ENCODE results near the gene ST8SIA6.

ST8SIA6 gene

DNA sequence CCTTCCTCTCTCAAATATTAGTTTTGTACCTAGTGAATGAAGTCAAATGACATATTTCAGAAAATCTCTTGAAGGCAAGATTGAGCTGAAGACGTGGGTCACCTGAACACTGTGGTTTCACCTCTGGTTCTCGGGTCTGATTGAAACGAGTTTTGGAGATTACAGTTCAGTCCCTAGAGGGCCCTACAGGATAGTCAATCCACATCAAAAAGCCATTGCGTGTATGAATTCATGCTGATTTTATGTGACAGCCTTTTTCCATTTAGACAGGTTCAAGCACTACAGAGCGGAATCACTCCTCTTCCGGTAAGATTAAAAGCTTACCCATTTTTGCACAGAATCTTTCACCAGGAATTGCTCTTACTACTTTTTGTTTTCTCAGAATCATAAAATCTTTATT lies 164.2 kb downstream of the ST8SIA6 start:
- no peaks in the 10 kb centered on the region for H3K79me2 ChIP-seq (ENCODE audit: control insufficient read depth, insufficient read depth, low read length, poor library complexity)
- H4K8ac ChIP-seq (ENCODE audit: low read depth, low read length), result no peak overlapping the region
- H2AFZ ChIP-seq (ENCODE audit: insufficient read depth, low read length, poor library complexity), result no peak overlapping the region

DNA sequence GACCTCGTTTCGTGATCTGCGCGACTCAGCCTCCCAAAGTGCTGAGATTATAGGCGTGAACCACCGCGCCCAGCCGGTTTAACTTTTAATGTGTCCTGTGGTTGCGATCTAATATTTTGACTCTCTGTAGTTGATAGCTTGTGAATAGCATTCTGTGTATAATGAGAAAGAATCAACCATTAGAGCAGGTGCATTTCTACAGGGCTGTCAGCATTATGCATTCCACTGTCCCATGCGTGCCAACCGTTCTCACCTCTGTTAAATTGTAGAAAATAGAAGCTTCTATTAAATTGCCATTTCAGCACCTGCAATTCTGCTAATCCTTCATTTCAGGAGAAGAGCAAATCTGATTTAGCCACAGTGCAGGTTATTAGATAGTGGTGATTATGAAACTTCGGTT lies 164.6 kb downstream of the ST8SIA6 start:
- DNase-seq, result no peak
- Histone ChIP-seq H3K27me3 (ENCODE audit: insufficient read depth, low read length) (no peaks in the 10 kb centered on the region), H4K91ac (ENCODE audit: low read depth, low read length) (no peak overlapping the region), H3K27ac (ENCODE audit: low read depth, low read length) (no peak overlapping the region), H3K18ac (ENCODE audit: low read length) (no peak overlapping the region), H2BK120ac (ENCODE audit: insufficient read depth, low read length, poor library complexity) (no peak overlapping the region), H2BK5ac (ENCODE audit: low read depth, low read length, poor library complexity) (no peak overlapping the region), H3K79me2 (ENCODE audit: control insufficient read depth, insufficient read depth, low read length, poor library complexity) (no peaks in the 10 kb centered on the region), H3K14ac (ENCODE audit: low read length) (no peak overlapping the region), H2AFZ (ENCODE audit: insufficient read depth, low read length, poor library complexity) (no peak overlapping the region), H4K12ac (ENCODE audit: low read depth, low read length) (no peak overlapping the region), H3K4me1 (ENCODE audit: control insufficient read depth in 1 of 2, insufficient read depth in 2 of 2, low read length in 2 of 2) (no peaks in the 10 kb centered on the region), H3K9me3 (ENCODE audit: insufficient read depth, low read depth, low read length) (no peaks in the 10 kb centered on the region), H3K4ac (ENCODE audit: low read depth, low read length) (no peak overlapping the region), H3K36me3 (ENCODE audit: control insufficient read depth in 1 of 2, insufficient read depth in 2 of 2, low read length in 2 of 2) (no peaks in the 10 kb centered on the region), H3K4me3 (ENCODE audit: low read depth, low read length) (no peak overlapping the region), H2BK12ac (ENCODE audit: low read length) (no peak overlapping the region), H3K4me2 (ENCODE audit: low read length) (no peak overlapping the region), H3K9ac (ENCODE audit: low read length) (no peak overlapping the region), H3K79me1 (ENCODE audit: low read length) (no peaks in the 10 kb centered on the region), H2AK5ac (ENCODE audit: low read length) (no peak overlapping the region), H4K8ac (ENCODE audit: low read depth, low read length) (no peak overlapping the region), H3K23ac (ENCODE audit: low read length) (no peak overlapping the region)
- no CpG with 5 or more reads among the region's 12 CpGs for WGBS (ENCODE audit: extremely low coverage, insufficient coverage, insufficient read length)

More for the DNA sequence above, 164.2 kb downstream of the ST8SIA6 start:
- Histone ChIP-seq H4K91ac (ENCODE audit: low read depth, low read length) (no peak overlapping the region), H3K27me3 (ENCODE audit: insufficient read depth, low read length) (no peaks in the 10 kb centered on the region), H3K4ac (ENCODE audit: low read depth, low read length) (no peak overlapping the region), H3K4me2 (ENCODE audit: low read length) (no peak overlapping the region), H3K4me1 (ENCODE audit: control insufficient read depth in 1 of 2, insufficient read depth in 2 of 2, low read length in 2 of 2) (no peaks in the 10 kb centered on the region), H2AK5ac (ENCODE audit: low read length) (no peak overlapping the region), H3K18ac (ENCODE audit: low read length) (no peak overlapping the region), H3K14ac (ENCODE audit: low read length) (no peak overlapping the region), H3K23ac (ENCODE audit: low read length) (no peak overlapping the region), H3K27ac (ENCODE audit: low read depth, low read length) (no peak overlapping the region), H3K79me1 (ENCODE audit: low read length) (no peaks in the 10 kb centered on the region), H2BK120ac (ENCODE audit: insufficient read depth, low read length, poor library complexity) (no peak overlapping the region), H3K36me3 (ENCODE audit: control insufficient read depth in 1 of 2, insufficient read depth in 2 of 2, low read length in 2 of 2) (no peaks in the 10 kb centered on the region), H3K9ac (ENCODE audit: low read length) (no peak overlapping the region), H3K4me3 (ENCODE audit: low read depth, low read length) (no peak overlapping the region), H2BK5ac (ENCODE audit: low read depth, low read length, poor library complexity) (no peak overlapping the region), H3K9me3 (ENCODE audit: insufficient read depth, low read depth, low read length) (no peaks in the 10 kb centered on the region), H2BK12ac (ENCODE audit: low read length) (no peak overlapping the region), H4K12ac (ENCODE audit: low read depth, low read length) (no peak overlapping the region)
- DNase-seq, result peak in 1 of 2 donors; percentile 31
- no CpG with 5 or more reads among the region's 6 CpGs for WGBS (ENCODE audit: extremely low coverage, insufficient coverage, insufficient read length)

DNA sequence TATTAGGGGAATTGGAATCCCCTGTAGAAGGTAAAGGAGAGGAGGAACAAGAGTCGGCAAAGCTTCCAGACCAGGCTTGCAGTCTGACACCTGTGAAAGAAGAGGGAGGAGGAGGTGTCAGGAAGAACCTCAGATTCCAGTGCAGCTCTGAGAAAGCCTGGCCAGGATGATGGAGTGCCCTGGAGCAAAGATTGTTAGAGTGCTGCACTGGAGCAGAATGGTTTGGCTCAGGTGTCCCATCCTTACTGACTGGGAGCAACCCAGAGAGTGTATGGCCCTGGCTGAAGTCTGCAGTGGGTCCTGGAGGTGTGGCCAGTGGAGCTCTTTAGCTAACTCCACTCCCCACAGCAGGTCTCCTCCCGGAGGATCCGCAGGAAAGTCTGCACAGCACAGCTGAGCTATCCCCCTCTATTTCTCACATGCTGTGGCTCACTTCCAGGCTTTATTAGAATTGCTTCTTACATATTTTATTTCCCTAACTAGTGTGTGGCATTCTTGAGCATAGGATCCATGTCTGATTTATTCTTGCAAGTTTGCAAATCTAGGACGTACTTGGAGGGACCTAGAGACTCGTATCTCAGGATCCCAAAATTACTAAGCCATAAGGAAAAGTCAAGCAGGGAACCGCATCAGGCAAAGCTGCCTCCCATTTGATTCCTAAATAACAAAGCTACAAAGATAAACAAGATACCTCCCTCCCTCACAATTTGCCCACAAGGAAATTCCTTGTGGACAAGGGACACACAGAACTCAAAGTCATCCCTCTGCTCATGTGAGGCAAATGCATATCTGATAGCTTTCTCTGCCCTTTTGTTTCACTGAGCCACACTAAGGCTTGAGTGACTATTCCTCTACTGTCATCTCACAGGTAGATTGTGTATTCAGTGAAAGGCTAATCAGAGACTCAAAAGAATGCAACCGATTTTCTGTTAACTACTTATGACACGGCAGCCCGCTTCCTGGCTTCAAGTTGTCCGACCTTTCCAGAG lies 167.5 kb downstream of the ST8SIA6 start:
- H2AK5ac ChIP-seq (ENCODE audit: low read length), result no peak overlapping the region
- no peak overlapping the region for H3K18ac ChIP-seq (ENCODE audit: low read length)
- no peaks in the 10 kb centered on the region for H3K79me1 ChIP-seq (ENCODE audit: low read length)
- WGBS (ENCODE audit: extremely low coverage, insufficient coverage, insufficient read length), result no CpG with 5 or more reads among the region's 10 CpGs
- no peak overlapping the region for H3K23ac ChIP-seq (ENCODE audit: low read length)
- H3K4me2 ChIP-seq (ENCODE audit: low read length), result no peak overlapping the region
- H3K79me2 ChIP-seq (ENCODE audit: control insufficient read depth, insufficient read depth, low read length, poor library complexity), result no peaks in the 10 kb centered on the region
- no peak overlapping the region for H2BK12ac ChIP-seq (ENCODE audit: low read length)
- no peak overlapping the region for H2BK120ac ChIP-seq (ENCODE audit: insufficient read depth, low read length, poor library complexity)
- H2AFZ ChIP-seq (ENCODE audit: insufficient read depth, low read length, poor library complexity), result no peak overlapping the region
- no peak for DNase-seq
- no peak overlapping the region for H3K9ac ChIP-seq (ENCODE audit: low read length)
- no peak overlapping the region for H4K8ac ChIP-seq (ENCODE audit: low read depth, low read length)
- H2BK5ac ChIP-seq (ENCODE audit: low read depth, low read length, poor library complexity), result no peak overlapping the region
- H4K12ac ChIP-seq (ENCODE audit: low read depth, low read length), result no peak overlapping the region
- H3K27me3 ChIP-seq (ENCODE audit: insufficient read depth, low read length), result no peaks in the 10 kb centered on the region
- H4K91ac ChIP-seq (ENCODE audit: low read depth, low read length), result no peak overlapping the region
- no peak overlapping the region for H3K4ac ChIP-seq (ENCODE audit: low read depth, low read length)
- no peak overlapping the region for H3K27ac ChIP-seq (ENCODE audit: low read depth, low read length)
- H3K36me3 ChIP-seq (ENCODE audit: control insufficient read depth in 1 of 2, insufficient read depth in 2 of 2, low read length in 2 of 2), result no peaks in the 10 kb centered on the region
- no peak overlapping the region for H3K14ac ChIP-seq (ENCODE audit: low read length)
- H3K4me3 ChIP-seq (ENCODE audit: low read depth, low read length), result no peak overlapping the region
- H3K4me1 ChIP-seq (ENCODE audit: control insufficient read depth in 1 of 2, insufficient read depth in 2 of 2, low read length in 2 of 2), result no peaks in the 10 kb centered on the region
- H3K9me3 ChIP-seq (ENCODE audit: insufficient read depth, low read depth, low read length), result peaks cover 7% of the 10 kb centered on the region

DNA sequence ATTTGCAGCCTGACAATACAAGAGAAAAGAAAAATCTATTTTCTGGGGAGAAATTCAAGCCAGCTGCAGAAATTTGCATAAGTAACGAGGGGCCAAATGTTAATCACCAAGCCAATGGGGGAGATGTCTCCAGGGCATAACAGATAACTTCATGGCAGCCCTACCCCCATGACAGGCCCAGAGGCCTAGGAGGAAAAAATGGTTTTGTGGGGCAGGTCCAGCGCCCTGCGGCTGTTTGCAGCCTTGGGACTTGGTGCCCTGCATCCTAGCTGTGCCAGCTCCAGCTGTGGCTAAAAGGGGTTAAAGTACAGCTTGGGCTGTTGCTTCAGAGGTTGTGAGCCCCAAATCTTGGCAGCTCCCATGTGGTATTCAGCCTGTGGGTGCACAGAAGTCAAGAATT lies 172.1 kb downstream of the ST8SIA6 start:
- Histone ChIP-seq H3K79me2 (ENCODE audit: control insufficient read depth, insufficient read depth, low read length, poor library complexity) (no peaks in the 10 kb centered on the region), H2BK12ac (ENCODE audit: low read length) (no peak overlapping the region)
- WGBS (ENCODE audit: extremely low coverage, insufficient coverage, insufficient read length), result no CpG with 5 or more reads among the region's 3 CpGs

More for the DNA sequence above, 172.1 kb downstream of the ST8SIA6 start:
- Histone ChIP-seq H3K9ac (ENCODE audit: low read length) (no peak overlapping the region), H4K12ac (ENCODE audit: low read depth, low read length) (no peak overlapping the region), H3K79me1 (ENCODE audit: low read length) (no peaks in the 10 kb centered on the region), H3K9me3 (ENCODE audit: insufficient read depth, low read depth, low read length) (peaks cover 7% of the 10 kb centered on the region), H3K18ac (ENCODE audit: low read length) (no peak overlapping the region), H3K4me2 (ENCODE audit: low read length) (no peak overlapping the region), H4K8ac (ENCODE audit: low read depth, low read length) (no peak overlapping the region), H2BK120ac (ENCODE audit: insufficient read depth, low read length, poor library complexity) (no peak overlapping the region), H3K14ac (ENCODE audit: low read length) (no peak overlapping the region), H3K27ac (ENCODE audit: low read depth, low read length) (no peak overlapping the region), H3K4me1 (ENCODE audit: control insufficient read depth in 1 of 2, insufficient read depth in 2 of 2, low read length in 2 of 2) (no peaks in the 10 kb centered on the region), H2AK5ac (ENCODE audit: low read length) (no peak overlapping the region), H3K4me3 (ENCODE audit: low read depth, low read length) (no peak overlapping the region), H3K27me3 (ENCODE audit: insufficient read depth, low read length) (no peaks in the 10 kb centered on the region), H2AFZ (ENCODE audit: insufficient read depth, low read length, poor library complexity) (no peak overlapping the region), H3K4ac (ENCODE audit: low read depth, low read length) (no peak overlapping the region), H3K36me3 (ENCODE audit: control insufficient read depth in 1 of 2, insufficient read depth in 2 of 2, low read length in 2 of 2) (no peaks in the 10 kb centered on the region), H3K23ac (ENCODE audit: low read length) (no peak overlapping the region), H4K91ac (ENCODE audit: low read depth, low read length) (no peak overlapping the region), H2BK5ac (ENCODE audit: low read depth, low read length, poor library complexity) (no peak overlapping the region)
- no peak for DNase-seq
